ENCODE results near the gene RAB7A. TPM values are rescaled to one million over a fixed set of nuclear protein-coding genes. Genes with fewer than 3 reads are reported as not detected.
"Not testable (repeated sequence)": the region's sequence is repeated elsewhere in the genome, so short reads cannot be mapped to it uniquely, and the experiment has no call there.

RAB7A gene
- total and polyA plus RNA-seq, 2 donors, result 38.0 to 179 TPM

- H3K36me3 ChIP-seq (ENCODE audit: insufficient read depth), result peaks cover 6% of the 10 kb centered on the region
- H3K4me1 ChIP-seq (ENCODE audit: insufficient read depth), result no peaks in the 10 kb centered on the region
- no peak overlapping the region for H3K27ac ChIP-seq (ENCODE audit: low read depth)
- no peak for DNase-seq (ENCODE audit: extremely low spot score)
- 95% methylated on average over 5 of the region's 5 CpGs for WGBS
- H3K4me3 ChIP-seq (ENCODE audit: low read depth, low read length), result no peak overlapping the region
These were observed 88.1 kb downstream of the RAB7A start for GRCh38 chr3:128814060-128814459.

DNA sequence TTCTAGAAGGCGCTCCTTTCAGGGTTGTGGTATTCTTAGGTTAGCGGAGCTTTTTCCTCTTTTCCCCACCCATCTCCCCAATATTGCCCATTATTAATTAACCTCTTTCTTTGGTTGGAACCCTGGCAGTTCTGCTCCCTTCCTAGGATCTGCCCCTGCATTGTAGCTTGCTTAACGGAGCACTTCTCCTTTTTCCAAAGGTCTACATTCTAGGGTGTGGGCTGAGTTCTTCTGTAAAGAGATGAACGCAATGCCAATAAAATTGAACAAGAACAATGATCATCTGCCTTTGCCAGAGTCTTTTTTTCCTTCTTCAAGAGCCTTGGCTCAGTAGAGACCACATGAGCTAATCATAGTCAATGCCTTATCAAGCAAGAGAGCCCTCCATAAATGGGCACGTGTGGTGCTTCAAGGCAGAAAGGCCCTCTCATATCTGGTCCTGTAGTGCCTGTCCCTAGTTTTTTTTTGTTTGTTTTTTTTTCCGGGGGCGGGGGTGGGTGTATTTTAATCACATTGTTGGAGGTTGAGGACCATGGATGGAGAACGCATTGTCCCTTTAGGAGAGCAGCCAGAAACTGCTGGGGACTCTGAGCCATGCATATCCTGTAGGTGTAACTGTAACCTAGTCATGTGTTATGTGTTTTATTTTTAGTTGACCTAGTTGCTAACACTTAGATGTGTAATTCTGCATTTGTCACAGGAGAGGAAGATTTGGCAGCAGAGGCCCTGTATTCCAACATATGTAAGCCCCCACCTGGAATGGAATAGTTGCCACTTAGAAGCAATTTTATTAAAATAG, 88.7 kb downstream of the RAB7A start:
- 82% methylated on average over 8 of the region's 8 CpGs for WGBS
- no peak for DNase-seq (ENCODE audit: extremely low spot score)
- H3K27ac ChIP-seq (ENCODE audit: low read depth), result no peak overlapping the region

DNA sequence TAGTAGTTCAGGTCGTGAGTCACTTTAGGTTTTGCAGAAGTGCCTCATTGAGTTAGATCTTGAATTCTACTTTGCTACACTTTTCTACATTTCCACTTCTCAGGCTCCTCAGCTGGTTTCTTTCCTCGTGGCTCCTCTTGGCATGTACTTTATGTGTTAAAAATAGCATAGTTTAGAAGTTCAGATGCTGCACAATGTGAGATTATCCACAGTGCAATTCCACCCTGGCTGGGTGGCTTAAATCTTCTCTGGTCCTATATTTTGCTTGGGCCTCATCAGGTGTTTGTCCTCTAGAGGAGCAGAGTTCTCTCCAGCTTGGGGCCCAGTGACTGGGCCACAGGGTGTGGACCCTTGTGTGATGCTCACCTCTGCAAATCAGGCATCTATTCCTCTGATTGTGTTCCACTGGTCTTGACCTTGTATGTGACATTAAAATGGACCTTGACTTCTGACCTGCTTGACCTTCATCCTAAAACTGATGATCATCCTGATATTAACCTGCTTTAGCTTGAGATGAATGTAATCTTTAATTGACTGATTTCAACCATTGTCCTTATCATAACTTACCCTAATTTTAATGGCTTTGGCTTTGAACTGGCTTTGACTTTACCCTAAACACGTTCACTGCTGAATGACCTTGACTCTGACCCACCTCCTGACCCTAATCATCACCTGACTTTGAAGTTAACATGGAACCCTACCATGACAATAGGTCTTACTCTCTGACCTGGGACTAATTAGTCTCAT, 89.5 kb downstream of the RAB7A start:
- Histone ChIP-seq H3K4me1 (ENCODE audit: insufficient read depth) (no peaks in the 10 kb centered on the region), H3K27ac (ENCODE audit: low read depth) (no peak overlapping the region), H3K36me3 (ENCODE audit: insufficient read depth) (peaks cover 6% of the 10 kb centered on the region), H3K4me3 (ENCODE audit: low read depth, low read length) (no peak overlapping the region)
- WGBS, result 57% methylated on average over 3 of the region's 3 CpGs
- no peak for DNase-seq (ENCODE audit: extremely low spot score)

More for the DNA sequence above, 88.7 kb downstream of the RAB7A start:
- H3K4me3 ChIP-seq (ENCODE audit: low read depth, low read length), result no peak overlapping the region
- no peaks in the 10 kb centered on the region for H3K4me1 ChIP-seq (ENCODE audit: insufficient read depth)
- H3K36me3 ChIP-seq (ENCODE audit: insufficient read depth), result peaks cover 6% of the 10 kb centered on the region

DNA sequence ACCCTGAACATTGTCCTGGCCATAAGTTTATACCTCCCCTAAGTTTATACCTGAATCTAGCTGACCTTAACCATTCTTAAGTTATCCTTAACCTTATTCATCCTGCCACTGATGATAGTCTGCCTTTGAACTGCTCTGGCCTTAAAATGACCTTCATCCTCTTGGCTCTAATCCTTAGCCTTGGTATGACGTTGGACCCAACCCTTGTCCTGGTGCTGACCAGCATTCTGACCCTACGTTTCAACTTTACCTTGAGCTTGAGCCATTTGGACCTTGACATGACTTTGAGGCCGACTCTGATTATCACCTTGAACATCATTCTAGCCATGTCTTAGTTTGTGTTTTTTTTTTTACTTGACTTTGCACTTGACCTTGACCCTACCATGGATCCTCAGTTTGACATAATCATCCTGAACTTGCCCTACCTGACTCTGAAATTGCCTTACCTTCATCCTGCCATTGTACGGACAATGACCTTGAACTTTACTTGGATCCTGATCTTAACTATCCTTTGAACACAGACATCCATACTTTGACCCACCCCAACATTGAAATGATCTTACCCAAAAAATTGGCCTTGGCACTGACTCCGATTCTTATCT, 92.3 kb downstream of the RAB7A start:
- Histone ChIP-seq H3K27ac (ENCODE audit: low read depth) (no peak overlapping the region), H3K4me3 (ENCODE audit: low read depth, low read length) (no peak overlapping the region), H3K36me3 (ENCODE audit: insufficient read depth) (peaks cover 6% of the 10 kb centered on the region), H3K4me1 (ENCODE audit: insufficient read depth) (no peaks in the 10 kb centered on the region)
- DNase-seq (ENCODE audit: extremely low spot score), result no peak
- WGBS, result 96% methylated on average over 5 of the region's 5 CpGs

GRCh38 chr3:128820252-128820839, 94.4 kb downstream of the RAB7A start:
- H3K4me1 ChIP-seq (ENCODE audit: insufficient read depth), result no peaks in the 10 kb centered on the region
- WGBS, result 82% methylated on average over 7 of the region's 7 CpGs
- no peak for DNase-seq (ENCODE audit: extremely low spot score)
- H3K4me3 ChIP-seq (ENCODE audit: low read depth, low read length), result no peak overlapping the region
- no peaks in the 10 kb centered on the region for H3K36me3 ChIP-seq (ENCODE audit: insufficient read depth)
- no peak overlapping the region for H3K27ac ChIP-seq (ENCODE audit: low read depth)

DNA sequence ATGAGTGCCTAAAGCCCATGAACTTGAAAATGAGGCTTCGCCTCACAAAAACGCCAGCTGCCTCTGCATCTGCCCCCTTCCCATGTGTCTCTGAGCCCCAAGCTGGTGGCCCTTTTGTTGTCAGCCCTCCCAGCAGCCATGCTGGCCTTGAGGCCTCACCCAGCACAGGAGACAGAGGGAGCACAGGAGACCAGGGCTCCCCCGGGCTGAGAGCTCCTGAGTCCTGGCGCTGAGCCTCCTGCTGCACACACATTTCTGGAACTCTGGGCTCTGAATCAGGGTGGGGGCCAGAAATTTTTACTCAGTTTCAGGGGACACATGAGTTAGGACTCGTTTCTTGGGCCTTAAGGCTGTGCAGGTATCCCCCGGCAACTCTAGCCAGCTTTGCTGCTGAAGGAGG, 97.0 kb downstream of the RAB7A start:
- Histone ChIP-seq H3K27ac (ENCODE audit: low read depth) (no peak overlapping the region), H3K4me1 (ENCODE audit: insufficient read depth) (no peaks in the 10 kb centered on the region), H3K36me3 (ENCODE audit: insufficient read depth) (no peaks in the 10 kb centered on the region), H3K4me3 (ENCODE audit: low read depth, low read length) (no peak overlapping the region)
- DNase-seq (ENCODE audit: extremely low spot score), result no peak
- 86% methylated on average over 6 of the region's 6 CpGs for WGBS

DNA sequence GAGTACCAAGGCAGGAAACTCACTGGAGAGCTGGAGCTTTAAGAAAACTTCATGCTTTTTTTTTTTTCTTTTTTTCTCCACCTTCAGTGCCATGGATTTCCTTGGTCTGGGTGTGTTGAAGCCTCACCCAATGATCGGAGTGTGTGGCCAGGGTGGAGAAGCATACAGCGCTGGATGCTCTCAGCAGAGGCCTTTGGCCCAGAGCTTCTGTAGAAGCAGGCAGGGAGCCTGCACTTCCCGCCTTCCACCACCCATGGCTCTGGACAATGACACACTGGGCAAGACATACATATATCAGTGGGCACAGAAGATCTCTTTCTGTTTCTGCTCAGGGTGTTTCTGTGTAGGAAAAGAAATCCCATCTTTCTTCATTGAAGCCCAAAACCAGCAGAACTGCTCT, 97.6 kb downstream of the RAB7A start:
- no peak for DNase-seq (ENCODE audit: extremely low spot score)
- no peaks in the 10 kb centered on the region for H3K36me3 ChIP-seq (ENCODE audit: insufficient read depth)
- H3K4me3 ChIP-seq (ENCODE audit: low read depth, low read length), result no peak overlapping the region
- H3K4me1 ChIP-seq (ENCODE audit: insufficient read depth), result no peaks in the 10 kb centered on the region
- H3K27ac ChIP-seq (ENCODE audit: low read depth), result no peak overlapping the region
- 77% methylated on average over 3 of the region's 3 CpGs for WGBS

- H3K36me3 ChIP-seq (ENCODE audit: insufficient read depth), result no peaks in the 10 kb centered on the region
- DNase-seq (ENCODE audit: extremely low spot score), result no peak
- H3K4me3 ChIP-seq (ENCODE audit: low read depth, low read length), result no peak overlapping the region
- H3K4me1 ChIP-seq (ENCODE audit: insufficient read depth), result no peaks in the 10 kb centered on the region
- WGBS, result 85% methylated on average over 10 of the region's 10 CpGs
- no peak overlapping the region for H3K27ac ChIP-seq (ENCODE audit: low read depth)
These were observed 98.3 kb downstream of the RAB7A start for GRCh38 chr3:128824132-128824850.

GRCh38 chr3:128825117-128825725, 99.2 kb downstream of the RAB7A start:
- no peaks in the 10 kb centered on the region for H3K4me1 ChIP-seq (ENCODE audit: insufficient read depth)
- H3K4me3 ChIP-seq (ENCODE audit: low read depth, low read length), result no peak overlapping the region
- no peak overlapping the region for H3K27ac ChIP-seq (ENCODE audit: low read depth)
- no peak for DNase-seq (ENCODE audit: extremely low spot score)
- H3K36me3 ChIP-seq (ENCODE audit: insufficient read depth), result no peaks in the 10 kb centered on the region
- 87% methylated on average over 4 of the region's 4 CpGs for WGBS

GRCh38 chr3:128829087-128829486, 103.1 kb downstream of the RAB7A start:
- DNase-seq (ENCODE audit: extremely low spot score); H3K4me3 ChIP-seq (ENCODE audit: low read depth, low read length); H3K36me3 ChIP-seq (ENCODE audit: insufficient read depth); H3K27ac ChIP-seq (ENCODE audit: low read depth); H3K4me1 ChIP-seq (ENCODE audit: insufficient read depth): not testable (repeated sequence)
- 64% methylated on average over 9 of the region's 9 CpGs for WGBS

- H3K4me3 ChIP-seq (ENCODE audit: low read depth, low read length); H3K4me1 ChIP-seq (ENCODE audit: insufficient read depth); H3K27ac ChIP-seq (ENCODE audit: low read depth); H3K36me3 ChIP-seq (ENCODE audit: insufficient read depth); DNase-seq (ENCODE audit: extremely low spot score): not testable (repeated sequence)
- WGBS, result 70% methylated on average over 7 of the region's 7 CpGs
These were observed 104.1 kb downstream of the RAB7A start for GRCh38 chr3:128829925-128830625.

DNA sequence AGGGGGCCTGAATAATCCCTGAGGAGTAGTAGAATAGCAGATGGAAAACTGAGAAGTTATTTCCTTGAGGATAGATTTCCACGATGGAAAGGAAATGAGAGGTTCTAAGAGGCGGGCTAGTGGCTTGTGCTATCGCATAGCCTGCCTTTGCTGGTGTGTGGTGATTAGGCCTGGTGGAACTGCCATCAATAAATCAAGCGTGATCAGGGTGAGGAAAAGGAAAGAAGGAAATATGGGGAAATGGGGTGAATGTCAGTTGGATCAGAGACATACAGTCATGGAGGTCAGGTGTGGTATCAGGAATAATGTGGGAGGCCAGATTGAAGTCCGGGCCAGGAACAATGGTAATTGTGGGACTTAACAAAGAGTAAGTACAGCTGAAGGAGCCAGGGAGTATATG, 104.8 kb downstream of the RAB7A start:
- not testable (repeated sequence) for H3K4me3 ChIP-seq (ENCODE audit: low read depth, low read length); H3K4me1 ChIP-seq (ENCODE audit: insufficient read depth); H3K27ac ChIP-seq (ENCODE audit: low read depth); DNase-seq (ENCODE audit: extremely low spot score); H3K36me3 ChIP-seq (ENCODE audit: insufficient read depth)
- 80% methylated on average over 5 of the region's 5 CpGs for WGBS
